Measurements from ENCODE around the gene SYK. TPM values are rescaled to one million over a fixed set of nuclear protein-coding genes. Genes with fewer than 3 reads are reported as not detected.
A peak's percentile ranks its signal among the peaks of the same experiment; 100 is the strongest.

Gene SYK
- polyA plus RNA-seq, 1 of the 3 experiments (the other 2 are of a cell fraction) = not detected

DNA sequence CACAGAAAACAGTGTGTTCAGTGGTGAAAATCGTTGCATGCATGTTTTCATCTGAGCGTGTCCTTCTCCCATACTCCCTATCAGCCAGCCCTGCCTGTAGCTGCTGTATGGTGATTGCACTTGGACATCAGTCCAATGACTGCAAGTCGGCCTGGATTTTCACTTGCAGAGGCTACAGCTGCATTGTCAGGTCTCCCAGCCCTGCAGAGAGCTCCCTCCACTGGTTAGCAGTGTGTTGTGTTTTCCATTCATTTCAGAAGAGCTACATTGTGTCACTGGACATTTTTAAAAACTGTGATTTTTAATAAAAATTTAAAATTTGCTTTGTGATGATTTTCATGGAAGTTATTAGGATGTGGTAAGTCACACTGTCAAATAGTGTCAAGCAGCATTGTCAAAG, 96.6 kb downstream of the SYK start:
- WGBS (ENCODE audit: low lambda C conversion rate) = 15% methylated on average over 2 of the region's 3 CpGs
- no peak for DNase-seq

DNA sequence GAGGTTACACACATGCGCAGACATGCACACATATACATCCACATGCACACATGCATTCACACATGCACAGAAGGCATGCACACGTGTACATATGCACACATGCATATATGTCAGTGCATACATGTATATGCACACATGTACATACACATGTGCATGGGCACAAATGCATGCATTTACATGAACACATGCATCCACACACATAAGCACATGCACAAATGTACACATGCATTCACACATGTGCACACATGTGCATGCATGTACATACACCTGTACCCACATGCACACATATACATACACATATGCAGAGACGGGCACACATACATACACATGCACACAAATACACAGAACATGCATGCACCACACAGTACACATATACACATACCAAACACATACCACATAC, 97.7 kb downstream of the SYK start:
- TF ChIP-seq SMC3 (IDR thresholded peaks at IDR 0.05; ENCODE audit: low read depth, low read length) = no peak
- no peak for TF ChIP-seq NRF1 (IDR thresholded peaks at IDR 0.05; ENCODE audit: low read depth, low read length)
- no peak for TF ChIP-seq YY1 (IDR thresholded peaks at IDR 0.05; ENCODE audit: low read depth)
- no peak for TF ChIP-seq FOXJ3 (CRISPR knock-in tag; IDR thresholded peaks at IDR 0.05)
- TF ChIP-seq TAF1 (IDR thresholded peaks at IDR 0.05; ENCODE audit: borderline replicate concordance, low read depth, low read length) = no peak
- TF ChIP-seq NFIC (IDR thresholded peaks at IDR 0.05; ENCODE audit: borderline replicate concordance) = no peak
- no peak for TF ChIP-seq ELF1 (IDR thresholded peaks at IDR 0.05)
- TF ChIP-seq, protein P1, sequence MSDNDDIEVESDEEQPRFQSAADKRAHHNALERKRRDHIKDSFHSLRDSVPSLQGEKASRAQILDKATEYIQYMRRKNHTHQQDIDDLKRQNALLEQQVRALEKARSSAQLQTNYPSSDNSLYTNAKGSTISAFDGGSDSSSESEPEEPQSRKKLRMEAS (IDR thresholded peaks at IDR 0.05; ENCODE audit: low read depth) = no peak
- TF ChIP-seq RAD21 (IDR thresholded peaks at IDR 0.05; ENCODE audit: low read length) = no peak
- no peak for TF ChIP-seq EP300 (IDR thresholded peaks at IDR 0.05; ENCODE audit: borderline replicate concordance in 1 of 2, low read depth in 1 of 2, low read length in 1 of 2)
- H3K27ac ChIP-seq (ENCODE audit: low read depth in 2 of 2, low read length in 1 of 2) = no peak overlapping the region
- H3K4me3 ChIP-seq (ENCODE audit: low read depth in 2 of 2, low read length in 1 of 2) = no peak overlapping the region
- 61% methylated on average over 3 of the region's 3 CpGs for WGBS (ENCODE audit: low lambda C conversion rate)
- DNase-seq = no peak
- no peaks in the 10 kb centered on the region for H3K9me2 ChIP-seq
- ChIA-PET CTCF (interaction anchor here (1.1 to 9.8 kb wide), 7 partner anchors 9 to 1301 kb away, joined by 3 to 44 read pairs (median 4); no protein-coding TSS in a partner anchor), POLR2A (no interaction called here)
- H3K9me3 ChIP-seq = no peaks in the 10 kb centered on the region
- H2AFZ ChIP-seq (ENCODE audit: low read depth) = no peak overlapping the region
- no peaks in the 10 kb centered on the region for H3K27me3 ChIP-seq (ENCODE audit: insufficient read depth)
- H3K79me2 ChIP-seq (ENCODE audit: insufficient read depth) = no peaks in the 10 kb centered on the region
- H3K4me1 ChIP-seq (ENCODE audit: control insufficient read depth in 1 of 2, insufficient read depth in 2 of 2, low read depth in 1 of 2, low read length in 1 of 2) = no peaks in the 10 kb centered on the region; a peak in 1 of 4 replicates
- no peaks in the 10 kb centered on the region for H4K20me1 ChIP-seq (ENCODE audit: insufficient read depth)
- no peak overlapping the region for H3K4me2 ChIP-seq
- no peaks in the 10 kb centered on the region for H3F3A ChIP-seq (replicated peaks; ENCODE audit: insufficient read depth)
- H3K9ac ChIP-seq = no peak overlapping the region
- no peaks in the 10 kb centered on the region for H3K36me3 ChIP-seq (replicated peaks in 1 of 2; ENCODE audit: control insufficient read depth in 1 of 2, insufficient read depth in 2 of 2, low read length in 1 of 2)

More for the DNA sequence above, 96.6 kb downstream of the SYK start:
- Histone ChIP-seq H3K4me1 (ENCODE audit: control insufficient read depth in 1 of 2, insufficient read depth in 2 of 2, low read depth in 1 of 2, low read length in 1 of 2) (no peaks in the 10 kb centered on the region; a peak in 1 of 4 replicates), H3K4me3 (ENCODE audit: low read depth in 2 of 2, low read length in 1 of 2) (no peak overlapping the region), H3K79me2 (ENCODE audit: insufficient read depth) (no peaks in the 10 kb centered on the region), H3K36me3 (replicated peaks in 1 of 2; ENCODE audit: control insufficient read depth in 1 of 2, insufficient read depth in 2 of 2, low read length in 1 of 2) (no peaks in the 10 kb centered on the region), H3K9ac (no peak overlapping the region), H2AFZ (ENCODE audit: low read depth) (no peak overlapping the region), H3K4me2 (no peak overlapping the region), H3K27ac (ENCODE audit: low read depth in 2 of 2, low read length in 1 of 2) (no peak overlapping the region), H4K20me1 (ENCODE audit: insufficient read depth) (no peaks in the 10 kb centered on the region), H3F3A (replicated peaks; ENCODE audit: insufficient read depth) (no peaks in the 10 kb centered on the region), H3K9me3 (no peaks in the 10 kb centered on the region), H3K27me3 (ENCODE audit: insufficient read depth) (no peaks in the 10 kb centered on the region), H3K9me2 (no peaks in the 10 kb centered on the region)
- ChIA-PET POLR2A (no interaction called here), CTCF (interaction anchor here (0.9 to 9.8 kb wide), 10 partner anchors 8 to 1300 kb away, joined by 3 to 44 read pairs (median 4); no protein-coding TSS in a partner anchor)
- TF ChIP-seq, protein P2, sequence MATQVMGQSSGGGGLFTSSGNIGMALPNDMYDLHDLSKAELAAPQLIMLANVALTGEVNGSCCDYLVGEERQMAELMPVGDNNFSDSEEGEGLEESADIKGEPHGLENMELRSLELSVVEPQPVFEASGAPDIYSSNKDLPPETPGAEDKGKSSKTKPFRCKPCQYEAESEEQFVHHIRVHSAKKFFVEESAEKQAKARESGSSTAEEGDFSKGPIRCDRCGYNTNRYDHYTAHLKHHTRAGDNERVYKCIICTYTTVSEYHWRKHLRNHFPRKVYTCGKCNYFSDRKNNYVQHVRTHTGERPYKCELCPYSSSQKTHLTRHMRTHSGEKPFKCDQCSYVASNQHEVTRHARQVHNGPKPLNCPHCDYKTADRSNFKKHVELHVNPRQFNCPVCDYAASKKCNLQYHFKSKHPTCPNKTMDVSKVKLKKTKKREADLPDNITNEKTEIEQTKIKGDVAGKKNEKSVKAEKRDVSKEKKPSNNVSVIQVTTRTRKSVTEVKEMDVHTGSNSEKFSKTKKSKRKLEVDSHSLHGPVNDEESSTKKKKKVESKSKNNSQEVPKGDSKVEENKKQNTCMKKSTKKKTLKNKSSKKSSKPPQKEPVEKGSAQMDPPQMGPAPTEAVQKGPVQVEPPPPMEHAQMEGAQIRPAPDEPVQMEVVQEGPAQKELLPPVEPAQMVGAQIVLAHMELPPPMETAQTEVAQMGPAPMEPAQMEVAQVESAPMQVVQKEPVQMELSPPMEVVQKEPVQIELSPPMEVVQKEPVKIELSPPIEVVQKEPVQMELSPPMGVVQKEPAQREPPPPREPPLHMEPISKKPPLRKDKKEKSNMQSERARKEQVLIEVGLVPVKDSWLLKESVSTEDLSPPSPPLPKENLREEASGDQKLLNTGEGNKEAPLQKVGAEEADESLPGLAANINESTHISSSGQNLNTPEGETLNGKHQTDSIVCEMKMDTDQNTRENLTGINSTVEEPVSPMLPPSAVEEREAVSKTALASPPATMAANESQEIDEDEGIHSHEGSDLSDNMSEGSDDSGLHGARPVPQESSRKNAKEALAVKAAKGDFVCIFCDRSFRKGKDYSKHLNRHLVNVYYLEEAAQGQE (IDR thresholded peaks at IDR 0.05; ENCODE audit: low read depth, low read length) = no peak
- TF ChIP-seq FOSL2 (IDR thresholded peaks at IDR 0.05; ENCODE audit: borderline replicate concordance, low read depth) (no peak), RAD21 (IDR thresholded peaks at IDR 0.05; ENCODE audit: low read length) (peak; percentile 30), MEF2A (IDR thresholded peaks at IDR 0.05; ENCODE audit: borderline replicate concordance, low read depth) (no peak), TAF1 (IDR thresholded peaks at IDR 0.05; ENCODE audit: borderline replicate concordance, low read depth, low read length) (no peak), TEAD4 (IDR thresholded peaks at IDR 0.05; ENCODE audit: borderline replicate concordance, insufficient read depth) (no peak), POLR2AphosphoS5 (IDR thresholded peaks at IDR 0.05; ENCODE audit: low read depth, low read length) (no peak)
- TF ChIP-seq, protein P3, sequence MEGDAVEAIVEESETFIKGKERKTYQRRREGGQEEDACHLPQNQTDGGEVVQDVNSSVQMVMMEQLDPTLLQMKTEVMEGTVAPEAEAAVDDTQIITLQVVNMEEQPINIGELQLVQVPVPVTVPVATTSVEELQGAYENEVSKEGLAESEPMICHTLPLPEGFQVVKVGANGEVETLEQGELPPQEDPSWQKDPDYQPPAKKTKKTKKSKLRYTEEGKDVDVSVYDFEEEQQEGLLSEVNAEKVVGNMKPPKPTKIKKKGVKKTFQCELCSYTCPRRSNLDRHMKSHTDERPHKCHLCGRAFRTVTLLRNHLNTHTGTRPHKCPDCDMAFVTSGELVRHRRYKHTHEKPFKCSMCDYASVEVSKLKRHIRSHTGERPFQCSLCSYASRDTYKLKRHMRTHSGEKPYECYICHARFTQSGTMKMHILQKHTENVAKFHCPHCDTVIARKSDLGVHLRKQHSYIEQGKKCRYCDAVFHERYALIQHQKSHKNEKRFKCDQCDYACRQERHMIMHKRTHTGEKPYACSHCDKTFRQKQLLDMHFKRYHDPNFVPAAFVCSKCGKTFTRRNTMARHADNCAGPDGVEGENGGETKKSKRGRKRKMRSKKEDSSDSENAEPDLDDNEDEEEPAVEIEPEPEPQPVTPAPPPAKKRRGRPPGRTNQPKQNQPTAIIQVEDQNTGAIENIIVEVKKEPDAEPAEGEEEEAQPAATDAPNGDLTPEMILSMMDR (IDR thresholded peaks at IDR 0.05) = peak; percentile 27; the same call in 1 of the 2 replicates
